Measurements from ENCODE around the gene MDM1.

GRCh38 chr12:68247785-68248184 lies 84.4 kb downstream of the MDM1 start:
- TF ChIP-seq PATZ1 (CRISPR knock-in tag; IDR thresholded peaks at IDR 0.05; ENCODE audit: borderline replicate concordance) = no peak
- no peak for TF ChIP-seq CREB5 (CRISPR knock-in tag; IDR thresholded peaks at IDR 0.05; ENCODE audit: low read depth)
- no peak for TF ChIP-seq POU6F1 (CRISPR knock-in tag; IDR thresholded peaks at IDR 0.05; ENCODE audit: borderline replicate concordance, low read depth)
- TF ChIP-seq OSR1 (CRISPR knock-in tag; IDR thresholded peaks at IDR 0.05) = no peak
- TF ChIP-seq CSRNP3 (CRISPR knock-in tag; IDR thresholded peaks at IDR 0.05) = no peak
- no peak for TF ChIP-seq RARB (CRISPR knock-in tag; IDR thresholded peaks at IDR 0.05)
- TF ChIP-seq CSDC2 (CRISPR knock-in tag; IDR thresholded peaks at IDR 0.05) = no peak
- no peak for TF ChIP-seq ZFP3 (CRISPR knock-in tag; IDR thresholded peaks at IDR 0.05)
- TF ChIP-seq TOX (CRISPR knock-in tag; IDR thresholded peaks at IDR 0.05; ENCODE audit: borderline replicate concordance) = no peak

Measured in SK-N-SH treated with all-trans-retinoic acid at 6 μM for 48 hours (cell line).